Keratinocyte (primary cell): Measurements from ENCODE around the gene RHOC. TPM values are rescaled to one million over a fixed set of nuclear protein-coding genes. Genes with fewer than 3 reads are reported as not detected.

Experiments
- DNase-seq: peaks from one replicate; pipeline ENCODE4 v3.0.0-alpha.2; 2011; ENCODE audit warnings: low read depth, missing footprints, low spot score
- FAIRE-seq: peaks from 2 replicates; lab custom pipeline; 2011; peaks lifted over from hg19 to GRCh38; lab: Jason Lieb, UNC
- H2AFZ ChIP-seq: 2 replicates; pipeline ENCODE4 v1.6.0; 2012; ENCODE audit warnings: low read length, control low read depth, inconsistent platforms; ENCODE audit not compliant: control insufficient read depth
- H3K27ac ChIP-seq: 2 replicates; pipeline ENCODE4 v1.5.1; 2011; ENCODE audit warnings: low read length; ENCODE audit not compliant: control insufficient read depth, insufficient read depth
- H3K27me3 ChIP-seq: 3 replicates; pipeline ENCODE4 v1.6.0; 2011; ENCODE audit warnings: low read length; ENCODE audit not compliant: control insufficient read depth, insufficient read depth; ENCODE audit errors: extremely low read depth
- H3K36me3 ChIP-seq, 2 experiments: 2 replicates in 1 of 2; 3 replicates in 1 of 2; pipeline ENCODE4 v1.5.1; 2011; ENCODE audit warnings: low read length in 2 of 2, mild to moderate bottlenecking in 1 of 2; ENCODE audit not compliant: control insufficient read depth in 2 of 2, insufficient read depth in 2 of 2; ENCODE audit errors: extremely low read depth in 1 of 2
- H3K4me1 ChIP-seq: 3 replicates; pipeline ENCODE4 v1.5.1; 2011; ENCODE audit warnings: low read length; ENCODE audit not compliant: control insufficient read depth, insufficient read depth; ENCODE audit errors: extremely low read depth
- H3K4me2 ChIP-seq: 3 replicates; pipeline ENCODE4 v1.6.0; 2011; ENCODE audit warnings: low read depth, low read length; ENCODE audit not compliant: control insufficient read depth, insufficient read depth; ENCODE audit errors: extremely low read depth
- H3K4me3 ChIP-seq, 3 experiments: fragments of 200-600 bp in 1 of 3; sonication (generic) in 1 of 3; 2 replicates in 2 of 3; 3 replicates in 1 of 3; pipeline ENCODE4 v1.5.1; 2011 to 2016; ENCODE audit warnings: low read length in 3 of 3, mild to moderate bottlenecking in 3 of 3, control low read depth in 2 of 3, inconsistent platforms in 1 of 3, low read depth in 1 of 3, mixed read lengths in 1 of 3, mixed run types in 1 of 3, moderate library complexity in 1 of 3; ENCODE audit not compliant: control insufficient read depth in 2 of 3, insufficient read depth in 2 of 3; ENCODE audit errors: extremely low read depth in 1 of 3
- H3K79me2 ChIP-seq: 2 replicates; pipeline ENCODE4 v1.6.0; 2012; ENCODE audit warnings: low read length; ENCODE audit not compliant: control insufficient read depth, insufficient read depth
- H3K9ac ChIP-seq: 3 replicates; pipeline ENCODE4 v1.6.0; 2011; ENCODE audit warnings: low read length; ENCODE audit not compliant: control insufficient read depth, insufficient read depth; ENCODE audit errors: extremely low read depth
- H3K9me1 ChIP-seq: 3 replicates; pipeline ENCODE4 v1.6.0; 2011; ENCODE audit warnings: low read length; ENCODE audit not compliant: control insufficient read depth, insufficient read depth; ENCODE audit errors: extremely low read depth
- H3K9me3 ChIP-seq: 2 replicates; pipeline ENCODE4 v1.5.1; 2012; ENCODE audit warnings: low read depth, low read length; ENCODE audit not compliant: control insufficient read depth
- H4K20me1 ChIP-seq: 3 replicates; pipeline ENCODE4 v1.6.0; 2011; ENCODE audit warnings: low read length; ENCODE audit not compliant: control insufficient read depth, insufficient read depth; ENCODE audit errors: extremely low read depth
- CTCF ChIP-seq, 3 experiments: IDR thresholded peaks in 1 of 3; conservative IDR thresholded peaks in 1 of 3; optimal IDR thresholded peaks in 1 of 3; 2 replicates in 2 of 3; 3 replicates in 1 of 3; pipeline versions ENCODE3 to v1.5.1; 2011; ENCODE audit warnings: low read length in 3 of 3, mild to moderate bottlenecking in 3 of 3, moderate library complexity in 2 of 3, control low read depth in 1 of 3, inconsistent platforms in 1 of 3; ENCODE audit not compliant: insufficient read depth in 2 of 3; ENCODE audit errors: extremely low read depth in 1 of 3
- EZH2 ChIP-seq: IDR thresholded peaks from one replicate; pipeline ENCODE4 v1.6.1; 2012; ENCODE audit warnings: inconsistent platforms, mild to moderate bottlenecking, low read length, moderate library complexity
- dilution Hi-C: fragments of 300-500 bp; cut with MboI; formaldehyde crosslinking; loops from one replicate; pipeline ENCODE4 v1.7.0; 2020; ENCODE audit warnings: low sequenced_read_pairs; ENCODE audit not compliant: extremely low pct_ligation_motif_present
- polyA plus RNA-seq, 5 experiments: library from polyadenylated mRNA; depleted of rRNA in 3 of 5; stranded (reverse) in 3 of 5; stranded (forward) in 1 of 5; unstranded in 1 of 5; fragments of >200 nt; gene quantifications; 1 replicate in 1 of 5; 2 replicates in 3 of 5; 3 replicates in 1 of 5; pipeline versions ENCODE4 v1.2.1 to v1.2.3, GENCODE V29; 2011 to 2012; ENCODE audit warnings: missing spikeins in 2 of 5, low read depth in 1 of 5, low replicate concordance in 1 of 5

RHOC gene
- polyA plus RNA-seq, 1 donor (not counting 4 experiments of a cell fraction or from before 2014, with no cell fraction given), result 639 TPM

GRCh38 chr1:112676543-112676942 is 30.4 kb downstream of the RHOC start:
- dilution Hi-C loops, result no loop called here
- Histone ChIP-seq H4K20me1 (no peaks in the 10 kb centered on the region), H3K9me3 (no peaks in the 10 kb centered on the region), H3K4me3 (no peak overlapping the region), H3K27me3 (no peaks in the 10 kb centered on the region), H3K4me2 (no peak overlapping the region), H3K4me1 (peaks cover 20% of the 10 kb centered on the region), H3K9me1 (no peaks in the 10 kb centered on the region), H2AFZ (no peak overlapping the region), H3K79me2 (peaks cover 16% of the 10 kb centered on the region), H3K9ac (no peak overlapping the region), H3K36me3 (peaks cover 2 to 3% of the 10 kb centered on the region in 2 experiments), H3K27ac (no peak overlapping the region)
- no peak for DNase-seq
- FAIRE-seq, result no peak
- TF ChIP-seq EZH2 (no peak), CTCF (optimal IDR thresholded peaks at IDR 0.05 in 1 of 3, IDR thresholded peaks at IDR 0.05 in 1 of 3, conservative IDR thresholded peaks at IDR 0.05 in 1 of 3; ENCODE audit: extremely low read depth in 1 of 3, insufficient read depth in 2 of 3, low read length in 3 of 3) (no peak)

- H2AFZ ChIP-seq, result no peak overlapping the region
- no peaks in the 10 kb centered on the region for H3K27me3 ChIP-seq
- peak overlapping the region; percentile 79 to 90 (median 85) for H3K4me3 ChIP-seq
- H3K79me2 ChIP-seq, result peaks cover 16% of the 10 kb centered on the region
- H3K4me1 ChIP-seq, result peaks cover 20% of the 10 kb centered on the region
- dilution Hi-C loops, result no loop called here
- H3K4me2 ChIP-seq, result peak overlapping the region; percentile 94
- FAIRE-seq (no peak), DNase-seq (no peak)
- H3K27ac ChIP-seq, result peak overlapping the region; percentile 80
- TF ChIP-seq CTCF (optimal IDR thresholded peaks at IDR 0.05 in 1 of 3, IDR thresholded peaks at IDR 0.05 in 1 of 3, conservative IDR thresholded peaks at IDR 0.05 in 1 of 3; ENCODE audit: extremely low read depth in 1 of 3, insufficient read depth in 2 of 3, low read length in 3 of 3), result no peak
- no peak for TF ChIP-seq EZH2
- H3K9me3 ChIP-seq, result no peaks in the 10 kb centered on the region
- H4K20me1 ChIP-seq, result no peaks in the 10 kb centered on the region
- H3K9ac ChIP-seq, result peak overlapping the region; percentile 84
- H3K36me3 ChIP-seq, result peaks cover 3% of the 10 kb centered on the region in 2 experiments
- H3K9me1 ChIP-seq, result no peaks in the 10 kb centered on the region
These were observed 31.1 kb downstream of the RHOC start for GRCh38 chr1:112675728-112676381.
